Omental fat pad (tissue), 4 donors: Measurements from ENCODE around the gene CIBAR2. TPM values are rescaled to one million over a fixed set of nuclear protein-coding genes. Genes with fewer than 3 reads are reported as not detected.

ENCODE experiments used
- ATAC-seq: fragments of 150-250 bp; one replicate; pipeline ENCODE4 v1.9.1; 2016; ENCODE audit warnings: mild to moderate bottlenecking, moderate library complexity; ENCODE audit not compliant: low FRiP score
- DNase-seq: peaks from one replicate; pipeline ENCODE4 v3.0.0-alpha.2; 2019; ENCODE audit warnings: low spot score
- CTCF ChIP-seq, 3 donors: fragments of 450-650 bp; IDR thresholded peaks; one replicate each; pipeline ENCODE4 v1.5.1; 2016 to 2017; ENCODE audit warnings: antibody characterized with exemption in 3 of 3, mild to moderate bottlenecking in 3 of 3, moderate library complexity in 2 of 3
- total RNA-seq, 4 donors: library from RNA; depleted of rRNA; stranded (reverse); fragments of >200 nt; gene quantifications; one replicate each; pipeline ENCODE4 v1.1.0, GENCODE V29; 2016

Gene CIBAR2
- total RNA-seq, 4 donors from 2014 or later = not detected

GRCh38 chr16:85156440-85156839, 44.2 kb upstream of the CIBAR2 start:
- ATAC-seq (no peak), DNase-seq (no peak)
- no peak for TF ChIP-seq CTCF (IDR thresholded peaks at IDR 0.05)

- no peak for TF ChIP-seq CTCF (IDR thresholded peaks at IDR 0.05)
- ATAC-seq (no peak), DNase-seq (no peak)
These were observed 41.4 kb upstream of the CIBAR2 start for GRCh38 chr16:85153656-85154091.

GRCh38 chr16:85153046-85153445, 40.8 kb upstream of the CIBAR2 start:
- DNase-seq (no peak), ATAC-seq (no peak)
- no peak for TF ChIP-seq CTCF (IDR thresholded peaks at IDR 0.05)

- TF ChIP-seq CTCF (IDR thresholded peaks at IDR 0.05) = no peak
- ATAC-seq = no peak
- DNase-seq = no peak
These were observed 40.2 kb upstream of the CIBAR2 start for GRCh38 chr16:85152414-85153030.

GRCh38 chr16:85151603-85152413, 39.5 kb upstream of the CIBAR2 start:
- no peak for TF ChIP-seq CTCF (IDR thresholded peaks at IDR 0.05)
- ATAC-seq (peak; percentile 96), DNase-seq (no peak)

- ATAC-seq = no peak
- DNase-seq = no peak
- no peak for TF ChIP-seq CTCF (IDR thresholded peaks at IDR 0.05)
These were observed 38.9 kb upstream of the CIBAR2 start for GRCh38 chr16:85151079-85151602.
